NCI-H2029 (cell line): ENCODE data around the gene GLIPR1L2.

Experiments used
- DNase-seq: peaks from one replicate; lab custom pipeline; 2025; lab: John Stamatoyannopoulos, UW

Gene GLIPR1L2

GRCh38 chr12:75478116-75478794 is 87.4 kb downstream of the GLIPR1L2 start:
- no peak for DNase-seq

GRCh38 chr12:75479963-75480461 is 89.1 kb downstream of the GLIPR1L2 start:
- no peak for DNase-seq

GRCh38 chr12:75480469-75480949 is 89.6 kb downstream of the GLIPR1L2 start, which contains the start of gene GLIPR1:
Gene GLIPR1 (plus strand): TSS chr12:75480755. CDS start chr12:75480881, 126 bp downstream.
- DNase-seq = peak; percentile 21

GRCh38 chr12:75481013-75481705 is 90.3 kb downstream of the GLIPR1L2 start:
- DNase-seq = no peak

- DNase-seq = no peak
Observed at GRCh38 chr12:75481774-75482173, 90.9 kb downstream of the GLIPR1L2 start.
